Esophagus muscularis mucosa (tissue), 3 donors: ENCODE results near the gene OR1S2.

ENCODE experiments used
- CTCF ChIP-seq, 3 experiments: fragments of 200-600 bp in 2 of 3; fragments of 450-650 bp in 1 of 3; sonication (generic) in 2 of 3; IDR thresholded peaks; one replicate each; pipeline ENCODE4 v1.5.1; 2017 to 2019; ENCODE audit warnings: antibody characterized with exemption in 3 of 3, mild to moderate bottlenecking in 2 of 3, moderate library complexity in 1 of 3
- POLR2AphosphoS5 ChIP-seq, 2 donors: sonication (generic); formaldehyde crosslinking; IDR thresholded peaks; one replicate each; pipeline ENCODE4 v1.6.1; 2017; ENCODE audit warnings: antibody characterized with exemption in 2 of 2

GRCh38 chr11:58164389-58164788, 39.6 kb downstream of the OR1S2 start:
- TF ChIP-seq POLR2AphosphoS5 (IDR thresholded peaks at IDR 0.05) (no peak), CTCF (IDR thresholded peaks at IDR 0.05) (no peak)
